B cell (primary cell): ENCODE data around the gene LRRC55. TPM values are rescaled to one million over a fixed set of nuclear protein-coding genes. Genes with fewer than 3 reads are reported as not detected.

Experiments
- ATAC-seq: fragments of 200-7000 bp; cut with Tn5 transposase; one replicate; pipeline ENCODE4 v1.10.0; 2021; ENCODE audit warnings: low read depth, mild to moderate bottlenecking, moderate number of reproducible peaks, moderate library complexity
- CTCF ChIA-PET: fragments of 350-600 bp; sonication (Branson Sonifier 250); formaldehyde crosslinking; loops from one replicate; lab custom pipeline; 2021; ENCODE audit warnings: antibody characterized with exemption, inconsistent platforms; lab: Charles Lee
- POLR2A ChIA-PET: fragments of 350-600 bp; sonication (Branson Sonifier 250); formaldehyde crosslinking; loops from one replicate; lab custom pipeline; 2021; ENCODE audit warnings: antibody characterized with exemption; lab: Charles Lee
- DNase-seq: peaks from one replicate; pipeline ENCODE4 v3.0.0; 2013
- H2AFZ ChIP-seq: 2 replicates; pipeline ENCODE4 v1.6.1; 2012; ENCODE audit warnings: mild to moderate bottlenecking, low read depth, low read length; ENCODE audit not compliant: insufficient read depth, poor library complexity, severe bottlenecking
- H3K27ac ChIP-seq, 2 donors: 1 replicate in 1 of 2; 2 replicates in 1 of 2; pipeline ENCODE4 v1.5.1; 2012 to 2013; ENCODE audit warnings: low read length in 2 of 2, mild to moderate bottlenecking in 2 of 2, moderate library complexity in 1 of 2
- H3K27me3 ChIP-seq, 4 experiments: fragments of 200-600 bp in 1 of 4; sonication (generic) in 1 of 4; replicated peaks in 1 of 4; 1 replicate in 2 of 4; 2 replicates in 2 of 4; pipeline versions ENCODE4 v1.6.1 to v1.7.0; 2013 to 2016; ENCODE audit warnings: low read length in 3 of 4, mild to moderate bottlenecking in 2 of 4, mixed read lengths in 1 of 4, moderate library complexity in 1 of 4; ENCODE audit not compliant: insufficient read depth in 4 of 4, control insufficient read depth in 3 of 4; ENCODE audit errors: control extremely low read depth in 1 of 4
- H3K36me3 ChIP-seq, 2 experiments: replicated peaks in 1 of 2; 1 replicate in 1 of 2; 2 replicates in 1 of 2; pipeline versions ENCODE4 v1.6.1 to v1.7.1; 2013; ENCODE audit warnings: low read length in 1 of 2; ENCODE audit not compliant: insufficient read depth in 2 of 2, control insufficient read depth in 1 of 2; ENCODE audit errors: control extremely low read depth in 1 of 2, extremely low read depth in 1 of 2
- H3K4me1 ChIP-seq, 2 donors: fragments of 200-600 bp in 1 of 2; sonication (generic) in 1 of 2; 1 replicate in 1 of 2; 2 replicates in 1 of 2; pipeline versions ENCODE4 v1.5.1 to v1.6.1; 2013 to 2017; ENCODE audit warnings: low read length in 2 of 2; ENCODE audit not compliant: control insufficient read depth in 2 of 2, insufficient read depth in 2 of 2
- H3K4me2 ChIP-seq: replicated peaks from 2 replicates; pipeline ENCODE3; 2012; ENCODE audit warnings: mild to moderate bottlenecking, low read depth, low read length; ENCODE audit not compliant: poor library complexity, severe bottlenecking
- H3K4me3 ChIP-seq, 5 experiments: fragments of 200-600 bp in 1 of 5; sonication (generic) in 1 of 5; 1 replicate in 3 of 5; 2 replicates in 2 of 5; pipeline versions ENCODE4 v1.5.1 to v1.7.0; 2011 to 2016; ENCODE audit warnings: low read length in 4 of 5, mild to moderate bottlenecking in 4 of 5, low read depth in 2 of 5, control low read depth in 1 of 5, moderate library complexity in 1 of 5; ENCODE audit not compliant: insufficient read depth in 1 of 5; ENCODE audit errors: control extremely low read depth in 1 of 5, extremely low read depth in 1 of 5
- H3K79me2 ChIP-seq: fragments of 200-600 bp; sonication (generic); one replicate; pipeline ENCODE4 v1.6.0; 2016; ENCODE audit warnings: low read length; ENCODE audit not compliant: control insufficient read depth, insufficient read depth
- H3K9ac ChIP-seq: fragments of 200-600 bp; sonication (generic); 2 replicates; pipeline ENCODE4 v1.6.1; 2017; ENCODE audit warnings: mild to moderate bottlenecking, low read length, moderate library complexity
- H3K9me3 ChIP-seq, 3 donors: one replicate each; pipeline versions ENCODE4 v1.6.1 to v1.7.1; 2013; ENCODE audit warnings: low read length in 2 of 3; ENCODE audit not compliant: control insufficient read depth in 2 of 3, insufficient read depth in 1 of 3; ENCODE audit errors: control extremely low read depth in 1 of 3
- H4K20me1 ChIP-seq: 2 replicates; pipeline ENCODE4 v1.6.0; 2012; ENCODE audit warnings: mild to moderate bottlenecking, low read length; ENCODE audit not compliant: insufficient read depth, control insufficient read depth, poor library complexity, severe bottlenecking
- H3K27ac Mint-ChIP-seq: one replicate; pipeline ENCODE4 v1.8.0; 2021; ENCODE audit warnings: mixed read lengths
- H3K27me3 Mint-ChIP-seq: one replicate; pipeline ENCODE4 v1.8.0; 2021; ENCODE audit warnings: mixed read lengths
- H3K4me1 Mint-ChIP-seq: one replicate; pipeline ENCODE4 v1.8.0; 2021; ENCODE audit warnings: mixed read lengths
- H3K4me3 Mint-ChIP-seq: one replicate; pipeline ENCODE4 v1.8.0; 2021; ENCODE audit warnings: mixed read lengths
- H3K9me3 Mint-ChIP-seq: one replicate; pipeline ENCODE4 v1.8.0; 2022; ENCODE audit warnings: mixed read lengths; ENCODE audit not compliant: insufficient read depth
- CTCF ChIP-seq: fragments of 200-600 bp; IDR thresholded peaks from one replicate; pipeline ENCODE4 v1.8.0; 2022; ENCODE audit warnings: antibody characterized with exemption, mild to moderate bottlenecking
- EZH2 ChIP-seq: IDR thresholded peaks from 2 replicates; pipeline ENCODE4 v1.6.1; 2012; ENCODE audit warnings: borderline replicate concordance, low read depth, mild to moderate bottlenecking, moderate library complexity, low read length; ENCODE audit not compliant: insufficient read depth, poor library complexity, severe bottlenecking
- whole genome bisulfite sequencing: methylation state at CpG from one replicate; pipeline ENCODE4 v1.1.5; 2013; ENCODE audit warnings: missing lambda C conversion rate; ENCODE audit not compliant: insufficient coverage; 5-methylcytosine and 5-hydroxymethylcytosine counted together
- intact Hi-C: fragments of 100-400 bp; cut with micrococcal nuclease; formaldehyde crosslinking; loops from one replicate; pipeline ENCODE4 v1.10.0; 2022
- polyA plus RNA-seq: library from polyadenylated mRNA; depleted of rRNA; stranded (reverse); fragments of >200 nt; gene quantifications from 2 replicates; pipeline ENCODE4 v1.2.3, GENCODE V29; 2012
- total RNA-seq, 2 donors: library from RNA; stranded (reverse); fragments of 120-200 nt in 1 of 2; gene quantifications; 1 replicate in 1 of 2; 2 replicates in 1 of 2; pipeline versions ENCODE4 v1.2.3 to v1.2.4, GENCODE V29; 2013 to 2022

Gene LRRC55
- total and polyA plus RNA-seq, 2 donors (not counting 1 experiment from before 2014, with no cell fraction given): not detected

GRCh38 chr11:57158180-57158579 lies 23.6 kb upstream of the LRRC55 start:
- Mint-ChIP-seq H3K27me3 (peaks cover 41% of the 10 kb centered on the region), H3K9me3 (no peaks in the 10 kb centered on the region), H3K27ac (no peak overlapping the region), H3K4me1 (peaks cover 2% of the 10 kb centered on the region), H3K4me3 (no peak overlapping the region)
- H3K4me3 ChIP-seq: no peak overlapping the region
- CTCF ChIA-PET: no interaction called here
- DNase-seq: no peak
- TF ChIP-seq EZH2 (no peak), CTCF (no peak)
- no peak overlapping the region for H3K9ac ChIP-seq
- no peak overlapping the region for H2AFZ ChIP-seq
- H3K36me3 ChIP-seq: no peaks in the 10 kb centered on the region
- intact Hi-C loops: no loop called here
- H3K4me2 ChIP-seq: no peak overlapping the region
- peaks cover 0 to 13% (median 2%) of the 10 kb centered on the region in 4 experiments for H3K27me3 ChIP-seq
- no peaks in the 10 kb centered on the region for H3K4me1 ChIP-seq
- no peak overlapping the region for H3K27ac ChIP-seq
- H4K20me1 ChIP-seq: no peaks in the 10 kb centered on the region
- WGBS: no CpG with 5 or more reads among the region's 5 CpGs
- no peak for ATAC-seq
- POLR2A ChIA-PET: no interaction called here
- no peaks in the 10 kb centered on the region for H3K9me3 ChIP-seq
- H3K79me2 ChIP-seq: no peaks in the 10 kb centered on the region

- POLR2A ChIA-PET: no interaction called here
- H2AFZ ChIP-seq: no peak overlapping the region
- no peak overlapping the region for H3K4me3 ChIP-seq
- no CpG with 5 or more reads among the region's 1 CpG for WGBS
- DNase-seq: no peak
- no peak for ATAC-seq
- Mint-ChIP-seq H3K27me3 (peaks cover 41% of the 10 kb centered on the region), H3K9me3 (no peaks in the 10 kb centered on the region), H3K27ac (no peak overlapping the region), H3K4me1 (peaks cover 2% of the 10 kb centered on the region), H3K4me3 (no peak overlapping the region)
- H3K36me3 ChIP-seq: no peaks in the 10 kb centered on the region
- CTCF ChIA-PET: no interaction called here
- no peaks in the 10 kb centered on the region for H3K9me3 ChIP-seq
- no peaks in the 10 kb centered on the region for H3K79me2 ChIP-seq
- no peak overlapping the region for H3K4me2 ChIP-seq
- H3K4me1 ChIP-seq: no peaks in the 10 kb centered on the region
- intact Hi-C loops: no loop called here
- no peak overlapping the region for H3K27ac ChIP-seq
- no peak overlapping the region for H3K9ac ChIP-seq
- TF ChIP-seq CTCF: no peak
- TF ChIP-seq EZH2: no peak
- no peaks in the 10 kb centered on the region for H4K20me1 ChIP-seq
- peaks cover 0 to 14% (median 2%) of the 10 kb centered on the region in 4 experiments for H3K27me3 ChIP-seq
These were observed 23.2 kb upstream of the LRRC55 start for GRCh38 chr11:57158599-57158998.
